GM23338 (cell line): ENCODE data around the gene LMLN.

Experiments used
- CREB1 ChIP-seq: fragments of 250-450 bp; sonication (Bioruptor Pico); IDR thresholded peaks from 2 replicates; pipeline ENCODE4 v1.5.0; 2020; ENCODE audit warnings: low read depth, mild to moderate bottlenecking, moderate library complexity
- EZH2 ChIP-seq: fragments of 200-600 bp; sonication (generic); IDR thresholded peaks from one replicate; pipeline ENCODE4 v1.8.0; 2017; ENCODE audit warnings: antibody characterized with exemption, mild to moderate bottlenecking, low read depth; ENCODE audit not compliant: unreplicated experiment
- EZH2phosphoT487 ChIP-seq: fragments of 200-600 bp; sonication (generic); IDR thresholded peaks from one replicate; pipeline ENCODE4 v1.8.1; 2018; ENCODE audit warnings: antibody characterized with exemption; ENCODE audit not compliant: unreplicated experiment
- JUNB ChIP-seq: IDR thresholded peaks from one replicate; pipeline ENCODE4 v1.6.1; 2016; ENCODE audit warnings: antibody characterized with exemption; ENCODE audit not compliant: unreplicated experiment
- POLR2AphosphoS5 ChIP-seq: IDR thresholded peaks from 2 replicates; pipeline ENCODE4 v1.6.1; 2016; ENCODE audit warnings: antibody characterized with exemption, low read depth
- STAT1 ChIP-seq: IDR thresholded peaks from one replicate; pipeline ENCODE4 v1.6.1; 2016; ENCODE audit warnings: antibody characterized with exemption; ENCODE audit not compliant: unreplicated experiment
- TF ChIP-seq, protein P1 (sequence below), 2 experiments: fragments of 200-600 bp in 1 of 2; sonication (generic) in 1 of 2; conservative IDR thresholded peaks; 2 replicates each; pipeline versions ENCODE4 v1.5.1 to v1.6.1; 2016 to 2017; ENCODE audit warnings: antibody characterized with exemption in 2 of 2, low read depth in 2 of 2, mild to moderate bottlenecking in 2 of 2, moderate library complexity in 1 of 2
- TF ChIP-seq, protein P2 (sequence below): IDR thresholded peaks from one replicate; pipeline ENCODE4 v1.6.1; 2018; ENCODE audit warnings: antibody characterized with exemption; ENCODE audit not compliant: unreplicated experiment
- TF ChIP-seq, protein P3 (sequence below): fragments of 250-450 bp; sonication (Bioruptor Pico); IDR thresholded peaks from 2 replicates; pipeline ENCODE4 v1.5.0; 2020; ENCODE audit warnings: mild to moderate bottlenecking, moderate library complexity
- TF ChIP-seq, protein P4 (sequence below): IDR thresholded peaks from 2 replicates; pipeline ENCODE4 v1.6.1; 2016; ENCODE audit warnings: antibody characterized with exemption

DNA sequence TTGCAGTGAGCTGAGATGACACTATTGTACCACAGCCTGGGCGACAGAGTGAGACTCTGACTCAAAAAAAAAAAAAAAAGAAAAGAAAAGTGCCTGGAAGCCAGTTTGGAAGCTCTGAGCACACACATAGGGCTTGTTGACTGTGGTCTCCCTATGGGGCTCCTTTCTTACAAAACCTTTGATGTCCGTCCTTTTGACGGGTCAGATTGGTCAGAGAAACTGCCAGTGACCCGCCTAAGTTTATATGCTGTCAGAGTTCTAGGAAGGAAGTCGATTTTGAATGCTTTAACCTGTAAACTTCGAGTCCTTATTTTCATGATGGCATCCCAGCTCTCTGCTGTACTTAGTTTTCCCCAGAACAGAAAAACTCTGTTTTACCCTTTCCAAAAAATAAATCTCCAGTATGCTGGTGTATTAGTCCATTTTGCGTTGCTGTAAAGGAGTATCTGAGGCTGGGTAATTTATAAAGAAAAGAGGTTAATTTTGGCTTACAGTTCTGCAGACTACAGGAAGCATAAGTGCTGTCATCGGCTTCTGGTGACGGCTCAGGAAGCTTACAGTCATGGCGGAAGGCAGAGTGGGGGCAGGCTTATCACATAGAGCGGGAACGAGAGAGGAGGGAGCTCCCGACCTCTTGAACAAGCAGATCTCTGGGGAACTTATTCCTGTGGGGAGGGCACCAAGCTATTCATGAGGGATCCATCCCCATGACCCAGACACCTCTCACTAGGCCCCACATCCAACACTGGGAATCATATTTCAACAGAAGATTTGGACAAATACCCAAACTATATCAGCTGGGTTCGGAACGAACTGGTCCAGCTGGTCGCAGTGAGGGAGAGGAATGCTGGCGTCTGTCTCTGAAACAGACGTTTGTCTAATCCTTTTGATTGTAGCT is 72.3 kb downstream of the LMLN start:
- TF ChIP-seq EZH2phosphoT487 (no peak), EZH2 (no peak), JUNB (no peak), POLR2AphosphoS5 (no peak), CREB1 (CRISPR knock-in tag) (no peak), STAT1 (no peak)
- TF ChIP-seq, protein P1, sequence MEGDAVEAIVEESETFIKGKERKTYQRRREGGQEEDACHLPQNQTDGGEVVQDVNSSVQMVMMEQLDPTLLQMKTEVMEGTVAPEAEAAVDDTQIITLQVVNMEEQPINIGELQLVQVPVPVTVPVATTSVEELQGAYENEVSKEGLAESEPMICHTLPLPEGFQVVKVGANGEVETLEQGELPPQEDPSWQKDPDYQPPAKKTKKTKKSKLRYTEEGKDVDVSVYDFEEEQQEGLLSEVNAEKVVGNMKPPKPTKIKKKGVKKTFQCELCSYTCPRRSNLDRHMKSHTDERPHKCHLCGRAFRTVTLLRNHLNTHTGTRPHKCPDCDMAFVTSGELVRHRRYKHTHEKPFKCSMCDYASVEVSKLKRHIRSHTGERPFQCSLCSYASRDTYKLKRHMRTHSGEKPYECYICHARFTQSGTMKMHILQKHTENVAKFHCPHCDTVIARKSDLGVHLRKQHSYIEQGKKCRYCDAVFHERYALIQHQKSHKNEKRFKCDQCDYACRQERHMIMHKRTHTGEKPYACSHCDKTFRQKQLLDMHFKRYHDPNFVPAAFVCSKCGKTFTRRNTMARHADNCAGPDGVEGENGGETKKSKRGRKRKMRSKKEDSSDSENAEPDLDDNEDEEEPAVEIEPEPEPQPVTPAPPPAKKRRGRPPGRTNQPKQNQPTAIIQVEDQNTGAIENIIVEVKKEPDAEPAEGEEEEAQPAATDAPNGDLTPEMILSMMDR (conservative IDR thresholded peaks at IDR 0.05; ENCODE audit: low read depth in 2 of 2), result no peak
- TF ChIP-seq, protein P2, sequence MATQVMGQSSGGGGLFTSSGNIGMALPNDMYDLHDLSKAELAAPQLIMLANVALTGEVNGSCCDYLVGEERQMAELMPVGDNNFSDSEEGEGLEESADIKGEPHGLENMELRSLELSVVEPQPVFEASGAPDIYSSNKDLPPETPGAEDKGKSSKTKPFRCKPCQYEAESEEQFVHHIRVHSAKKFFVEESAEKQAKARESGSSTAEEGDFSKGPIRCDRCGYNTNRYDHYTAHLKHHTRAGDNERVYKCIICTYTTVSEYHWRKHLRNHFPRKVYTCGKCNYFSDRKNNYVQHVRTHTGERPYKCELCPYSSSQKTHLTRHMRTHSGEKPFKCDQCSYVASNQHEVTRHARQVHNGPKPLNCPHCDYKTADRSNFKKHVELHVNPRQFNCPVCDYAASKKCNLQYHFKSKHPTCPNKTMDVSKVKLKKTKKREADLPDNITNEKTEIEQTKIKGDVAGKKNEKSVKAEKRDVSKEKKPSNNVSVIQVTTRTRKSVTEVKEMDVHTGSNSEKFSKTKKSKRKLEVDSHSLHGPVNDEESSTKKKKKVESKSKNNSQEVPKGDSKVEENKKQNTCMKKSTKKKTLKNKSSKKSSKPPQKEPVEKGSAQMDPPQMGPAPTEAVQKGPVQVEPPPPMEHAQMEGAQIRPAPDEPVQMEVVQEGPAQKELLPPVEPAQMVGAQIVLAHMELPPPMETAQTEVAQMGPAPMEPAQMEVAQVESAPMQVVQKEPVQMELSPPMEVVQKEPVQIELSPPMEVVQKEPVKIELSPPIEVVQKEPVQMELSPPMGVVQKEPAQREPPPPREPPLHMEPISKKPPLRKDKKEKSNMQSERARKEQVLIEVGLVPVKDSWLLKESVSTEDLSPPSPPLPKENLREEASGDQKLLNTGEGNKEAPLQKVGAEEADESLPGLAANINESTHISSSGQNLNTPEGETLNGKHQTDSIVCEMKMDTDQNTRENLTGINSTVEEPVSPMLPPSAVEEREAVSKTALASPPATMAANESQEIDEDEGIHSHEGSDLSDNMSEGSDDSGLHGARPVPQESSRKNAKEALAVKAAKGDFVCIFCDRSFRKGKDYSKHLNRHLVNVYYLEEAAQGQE, result no peak
- TF ChIP-seq, protein P3, sequence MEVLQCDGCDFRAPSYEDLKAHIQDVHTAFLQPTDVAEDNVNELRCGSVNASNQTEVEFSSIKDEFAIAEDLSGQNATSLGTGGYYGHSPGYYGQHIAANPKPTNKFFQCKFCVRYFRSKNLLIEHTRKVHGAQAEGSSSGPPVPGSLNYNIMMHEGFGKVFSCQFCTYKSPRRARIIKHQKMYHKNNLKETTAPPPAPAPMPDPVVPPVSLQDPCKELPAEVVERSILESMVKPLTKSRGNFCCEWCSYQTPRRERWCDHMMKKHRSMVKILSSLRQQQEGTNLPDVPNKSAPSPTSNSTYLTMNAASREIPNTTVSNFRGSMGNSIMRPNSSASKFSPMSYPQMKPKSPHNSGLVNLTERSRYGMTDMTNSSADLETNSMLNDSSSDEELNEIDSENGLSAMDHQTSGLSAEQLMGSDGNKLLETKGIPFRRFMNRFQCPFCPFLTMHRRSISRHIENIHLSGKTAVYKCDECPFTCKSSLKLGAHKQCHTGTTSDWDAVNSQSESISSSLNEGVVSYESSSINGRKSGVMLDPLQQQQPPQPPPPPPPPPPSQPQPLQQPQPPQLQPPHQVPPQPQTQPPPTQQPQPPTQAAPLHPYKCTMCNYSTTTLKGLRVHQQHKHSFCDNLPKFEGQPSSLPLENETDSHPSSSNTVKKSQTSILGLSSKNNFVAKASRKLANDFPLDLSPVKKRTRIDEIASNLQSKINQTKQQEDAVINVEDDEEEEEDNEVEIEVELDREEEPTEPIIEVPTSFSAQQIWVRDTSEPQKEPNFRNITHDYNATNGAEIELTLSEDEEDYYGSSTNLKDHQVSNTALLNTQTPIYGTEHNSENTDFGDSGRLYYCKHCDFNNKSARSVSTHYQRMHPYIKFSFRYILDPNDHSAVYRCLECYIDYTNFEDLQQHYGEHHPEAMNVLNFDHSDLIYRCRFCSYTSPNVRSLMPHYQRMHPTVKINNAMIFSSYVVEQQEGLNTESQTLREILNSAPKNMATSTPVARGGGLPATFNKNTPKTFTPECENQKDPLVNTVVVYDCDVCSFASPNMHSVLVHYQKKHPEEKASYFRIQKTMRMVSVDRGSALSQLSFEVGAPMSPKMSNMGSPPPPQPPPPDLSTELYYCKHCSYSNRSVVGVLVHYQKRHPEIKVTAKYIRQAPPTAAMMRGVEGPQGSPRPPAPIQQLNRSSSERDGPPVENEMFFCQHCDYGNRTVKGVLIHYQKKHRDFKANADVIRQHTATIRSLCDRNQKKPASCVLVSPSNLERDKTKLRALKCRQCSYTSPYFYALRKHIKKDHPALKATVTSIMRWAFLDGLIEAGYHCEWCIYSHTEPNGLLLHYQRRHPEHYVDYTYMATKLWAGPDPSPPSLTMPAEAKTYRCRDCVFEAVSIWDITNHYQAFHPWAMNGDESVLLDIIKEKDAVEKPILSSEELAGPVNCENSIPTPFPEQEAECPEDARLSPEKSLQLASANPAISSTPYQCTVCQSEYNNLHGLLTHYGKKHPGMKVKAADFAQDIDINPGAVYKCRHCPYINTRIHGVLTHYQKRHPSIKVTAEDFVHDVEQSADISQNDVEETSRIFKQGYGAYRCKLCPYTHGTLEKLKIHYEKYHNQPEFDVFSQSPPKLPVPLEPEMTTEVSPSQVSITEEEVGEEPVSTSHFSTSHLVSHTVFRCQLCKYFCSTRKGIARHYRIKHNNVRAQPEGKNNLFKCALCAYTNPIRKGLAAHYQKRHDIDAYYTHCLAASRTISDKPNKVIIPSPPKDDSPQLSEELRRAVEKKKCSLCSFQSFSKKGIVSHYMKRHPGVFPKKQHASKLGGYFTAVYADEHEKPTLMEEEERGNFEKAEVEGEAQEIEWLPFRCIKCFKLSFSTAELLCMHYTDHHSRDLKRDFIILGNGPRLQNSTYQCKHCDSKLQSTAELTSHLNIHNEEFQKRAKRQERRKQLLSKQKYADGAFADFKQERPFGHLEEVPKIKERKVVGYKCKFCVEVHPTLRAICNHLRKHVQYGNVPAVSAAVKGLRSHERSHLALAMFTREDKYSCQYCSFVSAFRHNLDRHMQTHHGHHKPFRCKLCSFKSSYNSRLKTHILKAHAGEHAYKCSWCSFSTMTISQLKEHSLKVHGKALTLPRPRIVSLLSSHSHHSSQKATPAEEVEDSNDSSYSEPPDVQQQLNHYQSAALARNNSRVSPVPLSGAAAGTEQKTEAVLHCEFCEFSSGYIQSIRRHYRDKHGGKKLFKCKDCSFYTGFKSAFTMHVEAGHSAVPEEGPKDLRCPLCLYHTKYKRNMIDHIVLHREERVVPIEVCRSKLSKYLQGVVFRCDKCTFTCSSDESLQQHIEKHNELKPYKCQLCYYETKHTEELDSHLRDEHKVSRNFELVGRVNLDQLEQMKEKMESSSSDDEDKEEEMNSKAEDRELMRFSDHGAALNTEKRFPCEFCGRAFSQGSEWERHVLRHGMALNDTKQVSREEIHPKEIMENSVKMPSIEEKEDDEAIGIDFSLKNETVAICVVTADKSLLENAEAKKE (CRISPR knock-in tag), result no peak
- TF ChIP-seq, protein P4, sequence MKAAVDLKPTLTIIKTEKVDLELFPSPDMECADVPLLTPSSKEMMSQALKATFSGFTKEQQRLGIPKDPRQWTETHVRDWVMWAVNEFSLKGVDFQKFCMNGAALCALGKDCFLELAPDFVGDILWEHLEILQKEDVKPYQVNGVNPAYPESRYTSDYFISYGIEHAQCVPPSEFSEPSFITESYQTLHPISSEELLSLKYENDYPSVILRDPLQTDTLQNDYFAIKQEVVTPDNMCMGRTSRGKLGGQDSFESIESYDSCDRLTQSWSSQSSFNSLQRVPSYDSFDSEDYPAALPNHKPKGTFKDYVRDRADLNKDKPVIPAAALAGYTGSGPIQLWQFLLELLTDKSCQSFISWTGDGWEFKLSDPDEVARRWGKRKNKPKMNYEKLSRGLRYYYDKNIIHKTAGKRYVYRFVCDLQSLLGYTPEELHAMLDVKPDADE, result no peak
